Esophagus squamous epithelium (tissue), 5 donors: Measurements from ENCODE around the gene NCAPH2. TPM values are rescaled to one million over a fixed set of nuclear protein-coding genes. Genes with fewer than 3 reads are reported as not detected.

Source experiments
- DNase-seq: peaks from one replicate; lab custom pipeline; 2025; lab: John Stamatoyannopoulos, UW
- H3K27ac ChIP-seq, 4 donors: fragments of 200-600 bp; sonication (generic); one replicate each; pipeline ENCODE4 v1.5.1; 2016 to 2019; ENCODE audit warnings: mild to moderate bottlenecking in 1 of 4
- H3K27me3 ChIP-seq, 4 donors: fragments of 200-600 bp; sonication (generic); 1 replicate in 3 of 4; 2 replicates in 1 of 4; pipeline versions ENCODE4 v1.5.1 to v1.6.0; 2017 to 2021; ENCODE audit warnings: antibody characterized with exemption in 1 of 4
- H3K36me3 ChIP-seq, 3 donors: fragments of 200-600 bp; sonication (generic); one replicate each; pipeline ENCODE4 v1.5.1; 2016 to 2019
- H3K4me1 ChIP-seq, 3 donors: fragments of 200-600 bp; sonication (generic); one replicate each; pipeline ENCODE4 v1.5.1; 2017 to 2019
- H3K4me3 ChIP-seq, 4 donors: fragments of 200-600 bp; sonication (generic); 1 replicate in 3 of 4; 2 replicates in 1 of 4; pipeline ENCODE4 v1.5.1; 2016 to 2019; ENCODE audit warnings: mild to moderate bottlenecking in 2 of 4, moderate library complexity in 1 of 4
- H3K9me3 ChIP-seq, 3 donors: fragments of 200-600 bp; sonication (generic); one replicate each; pipeline ENCODE4 v1.5.1; 2016 to 2019
- POLR2A ChIP-seq, 4 donors: fragments of 450-650 bp; IDR thresholded peaks; one replicate each; pipeline ENCODE4 v1.6.1; 2017; ENCODE audit warnings: antibody characterized with exemption in 4 of 4, mild to moderate bottlenecking in 4 of 4, moderate library complexity in 3 of 4
- WGBS, 2 donors: methylation state at CpG; one replicate each; pipeline ENCODE4 v1.1.5; 2018; 5-methylcytosine and 5-hydroxymethylcytosine counted together
- intact Hi-C: fragments of 100-400 bp; cut with DNase I; formaldehyde crosslinking; loops from one replicate; pipeline ENCODE4 v1.15.0; 2022
- total RNA-seq, 4 donors: library from RNA; depleted of rRNA; stranded (reverse); fragments of >200 nt; gene quantifications; one replicate each; pipeline ENCODE4 v1.1.0, GENCODE V29; 2016
- TF ChIP-seq, protein P1 (sequence below), 6 experiments: fragments of 450-650 bp in 4 of 6; fragments of 200-600 bp in 2 of 6; sonication (generic) in 2 of 6; IDR thresholded peaks; one replicate each; pipeline ENCODE4 v1.5.1; 2016 to 2019; ENCODE audit warnings: antibody characterized with exemption in 6 of 6, mild to moderate bottlenecking in 4 of 6, moderate library complexity in 4 of 6
- donor health status: DM: yes; HTN: yes; CAD: no.

The NCAPH2 gene
- total RNA-seq, 4 donors from 2014 or later = 30.2 to 42.6 (median 38.5) TPM

DNA sequence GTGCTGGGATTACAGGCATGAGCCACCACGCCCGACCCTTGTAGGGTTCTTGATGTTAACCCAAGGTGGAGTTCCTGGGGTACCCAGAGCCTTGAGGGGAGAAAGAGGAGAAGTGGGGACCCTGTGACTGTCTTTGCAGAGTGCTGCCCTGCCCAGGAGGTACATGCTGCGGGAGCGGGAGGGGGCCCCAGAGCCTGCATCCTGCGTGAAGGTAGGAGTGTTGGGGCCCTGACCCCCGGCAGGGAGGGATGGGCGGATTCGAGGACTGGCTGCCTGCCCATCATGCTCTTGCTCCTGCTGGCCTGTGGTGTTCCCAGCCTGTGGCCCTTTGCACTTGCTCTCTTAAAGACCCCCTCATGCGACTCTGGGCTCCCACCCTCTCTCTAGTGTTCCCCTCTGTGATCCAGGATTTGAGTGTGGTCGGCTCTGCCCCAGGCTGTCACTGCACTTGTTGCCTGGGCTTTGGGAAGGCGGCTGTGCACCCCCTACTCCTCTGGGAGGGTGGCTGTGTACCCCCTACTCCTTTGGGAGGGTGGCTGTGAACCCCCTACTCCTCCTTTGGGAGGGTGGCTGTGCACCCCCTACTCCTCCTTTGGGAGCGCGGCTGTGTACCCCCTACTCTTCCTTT is 12.9 kb downstream of the NCAPH2 start:
- 89 to 90% methylated on average over 9 to 10 of the region's 13 CpGs for WGBS, 2 donors
- Histone ChIP-seq H3K27me3 (no peaks in the 10 kb centered on the region), H3K4me1 (peaks cover 15 to 30% (median 15%) of the 10 kb centered on the region in 3 donors), H3K36me3 (peaks cover 39 to 81% (median 42%) of the 10 kb centered on the region in 3 donors), H3K9me3 (no peaks in the 10 kb centered on the region), H3K4me3 (no peak overlapping the region), H3K27ac (no peak overlapping the region)
- TF ChIP-seq, protein P1, sequence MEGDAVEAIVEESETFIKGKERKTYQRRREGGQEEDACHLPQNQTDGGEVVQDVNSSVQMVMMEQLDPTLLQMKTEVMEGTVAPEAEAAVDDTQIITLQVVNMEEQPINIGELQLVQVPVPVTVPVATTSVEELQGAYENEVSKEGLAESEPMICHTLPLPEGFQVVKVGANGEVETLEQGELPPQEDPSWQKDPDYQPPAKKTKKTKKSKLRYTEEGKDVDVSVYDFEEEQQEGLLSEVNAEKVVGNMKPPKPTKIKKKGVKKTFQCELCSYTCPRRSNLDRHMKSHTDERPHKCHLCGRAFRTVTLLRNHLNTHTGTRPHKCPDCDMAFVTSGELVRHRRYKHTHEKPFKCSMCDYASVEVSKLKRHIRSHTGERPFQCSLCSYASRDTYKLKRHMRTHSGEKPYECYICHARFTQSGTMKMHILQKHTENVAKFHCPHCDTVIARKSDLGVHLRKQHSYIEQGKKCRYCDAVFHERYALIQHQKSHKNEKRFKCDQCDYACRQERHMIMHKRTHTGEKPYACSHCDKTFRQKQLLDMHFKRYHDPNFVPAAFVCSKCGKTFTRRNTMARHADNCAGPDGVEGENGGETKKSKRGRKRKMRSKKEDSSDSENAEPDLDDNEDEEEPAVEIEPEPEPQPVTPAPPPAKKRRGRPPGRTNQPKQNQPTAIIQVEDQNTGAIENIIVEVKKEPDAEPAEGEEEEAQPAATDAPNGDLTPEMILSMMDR (IDR thresholded peaks at IDR 0.05) = no peak
- TF ChIP-seq POLR2A (IDR thresholded peaks at IDR 0.05) = no peak
- intact Hi-C loops = loop anchor here (10.0 kb wide), 1 partner anchor 94 kb away; no protein-coding TSS in a partner anchor
- DNase-seq = no peak

DNA sequence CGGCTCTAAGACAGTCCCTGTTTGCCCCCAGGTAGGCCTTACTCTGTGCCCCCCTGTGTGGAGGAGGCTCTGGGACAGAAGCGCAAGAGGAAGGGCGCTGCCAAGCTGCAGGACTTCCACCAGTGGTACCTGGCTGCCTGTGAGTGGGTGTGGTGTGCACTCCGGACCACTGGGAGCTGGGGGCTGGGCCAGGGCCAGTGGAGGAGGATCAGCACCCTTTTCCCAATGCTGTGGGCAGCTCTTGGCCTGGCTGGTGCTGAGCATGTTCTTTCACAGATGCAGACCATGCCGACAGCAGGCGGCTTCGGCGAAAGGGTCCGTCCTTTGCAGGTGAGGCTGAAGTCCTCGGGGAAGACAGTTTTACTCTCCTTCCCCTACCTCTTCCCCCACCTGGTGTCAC is 13.7 kb downstream of the NCAPH2 start:
- 80 to 94% methylated on average over 1 to 6 of the region's 10 CpGs for whole genome bisulfite sequencing, 2 donors
- Histone ChIP-seq H3K9me3 (no peaks in the 10 kb centered on the region), H3K27ac (no peak overlapping the region), H3K27me3 (no peaks in the 10 kb centered on the region), H3K36me3 (peaks cover 38 to 74% (median 39%) of the 10 kb centered on the region in 3 donors), H3K4me3 (no peak overlapping the region), H3K4me1 (peaks cover 17 to 34% (median 22%) of the 10 kb centered on the region in 3 donors)
- no peak for DNase-seq
- intact Hi-C loops = loop anchor here (10.0 kb wide), 1 partner anchor 93 kb away; no protein-coding TSS in a partner anchor
- TF ChIP-seq, protein P1 (IDR thresholded peaks at IDR 0.05) = no peak
- no peak for TF ChIP-seq POLR2A (IDR thresholded peaks at IDR 0.05)

DNA sequence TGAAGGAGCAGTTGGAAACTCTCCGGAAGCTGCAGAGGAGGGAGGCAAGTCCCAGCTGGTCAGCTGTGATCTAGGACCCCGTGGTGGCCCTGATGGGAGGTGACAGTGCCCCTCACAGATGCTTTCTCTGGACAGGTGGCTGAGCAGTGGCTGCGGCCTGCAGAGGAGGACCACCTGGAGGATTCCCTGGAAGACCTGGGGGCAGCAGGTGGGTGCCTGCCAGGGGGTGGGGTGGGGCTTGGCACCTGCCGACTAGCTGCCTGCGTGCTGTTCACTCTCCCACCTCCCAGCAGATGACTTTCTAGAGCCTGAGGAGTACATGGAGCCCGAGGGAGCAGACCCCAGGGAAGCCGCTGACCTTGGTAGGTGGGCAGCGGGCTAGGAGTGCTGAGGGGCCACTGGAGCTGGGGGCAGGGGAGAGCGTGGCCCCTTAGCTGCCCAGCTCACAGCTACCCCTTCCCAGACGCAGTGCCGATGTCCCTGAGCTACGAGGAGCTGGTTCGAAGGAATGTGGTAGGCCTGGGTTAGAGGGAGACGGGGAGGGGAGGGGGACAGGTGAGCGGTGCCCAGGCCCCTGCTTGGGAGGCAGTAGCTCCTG is 14.3 kb downstream of the NCAPH2 start:
- Histone ChIP-seq H3K4me1 (peaks cover 23 to 40% (median 28%) of the 10 kb centered on the region in 3 donors), H3K36me3 (peaks cover 35 to 68% (median 39%) of the 10 kb centered on the region in 3 donors), H3K27me3 (no peaks in the 10 kb centered on the region), H3K27ac (no peak overlapping the region), H3K9me3 (no peaks in the 10 kb centered on the region), H3K4me3 (no peak overlapping the region)
- TF ChIP-seq POLR2A (IDR thresholded peaks at IDR 0.05) = no peak
- TF ChIP-seq, protein P1 (IDR thresholded peaks at IDR 0.05) = no peak
- DNase-seq = no peak
- 80 to 100% methylated on average over 1 to 2 of the region's 15 CpGs for WGBS, 2 donors
- intact Hi-C loops = loop anchor here (10.0 kb wide), 1 partner anchor 92 kb away; no protein-coding TSS in a partner anchor

DNA sequence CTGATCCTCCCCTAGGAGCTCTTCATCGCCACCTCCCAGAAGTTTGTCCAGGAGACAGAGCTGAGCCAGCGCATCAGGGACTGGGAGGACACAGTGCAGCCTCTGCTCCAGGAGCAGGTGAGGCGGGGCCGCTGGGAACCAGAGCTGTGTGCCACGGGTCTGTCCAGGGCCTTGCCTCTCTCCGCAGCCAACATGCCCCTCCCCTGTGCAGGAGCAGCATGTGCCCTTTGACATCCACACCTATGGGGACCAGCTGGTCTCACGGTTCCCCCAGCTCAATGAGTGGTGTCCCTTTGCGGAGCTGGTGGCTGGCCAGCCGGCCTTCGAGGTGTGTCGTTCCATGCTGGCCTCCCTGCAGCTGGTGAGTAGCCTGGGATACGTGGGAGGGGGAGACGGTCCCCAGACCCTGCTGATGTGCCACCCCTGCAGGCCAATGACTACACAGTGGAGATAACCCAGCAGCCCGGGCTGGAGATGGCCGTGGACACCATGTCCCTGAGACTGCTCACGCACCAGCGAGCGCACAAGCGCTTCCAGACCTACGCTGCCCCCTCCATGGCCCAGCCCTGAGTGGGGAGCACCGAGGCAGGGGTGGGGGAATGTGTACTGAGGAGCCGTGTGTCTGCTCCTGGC is 14.9 kb downstream of the NCAPH2 start:
- H3K27me3 ChIP-seq = no peaks in the 10 kb centered on the region
- TF ChIP-seq POLR2A (IDR thresholded peaks at IDR 0.05) = no peak
- TF ChIP-seq, protein P1 (IDR thresholded peaks at IDR 0.05) = no peak
- no peak overlapping the region for H3K4me3 ChIP-seq
- peaks cover 30 to 62% (median 33%) of the 10 kb centered on the region in 3 donors for H3K36me3 ChIP-seq
- WGBS, 2 donors = 70 to 77% methylated on average over 2 to 10 of the region's 22 CpGs
- intact Hi-C loops = loop anchor here (10.0 kb wide), 1 partner anchor 92 kb away; no protein-coding TSS in a partner anchor
- H3K27ac ChIP-seq = no peak overlapping the region
- no peak for DNase-seq
- H3K9me3 ChIP-seq = no peaks in the 10 kb centered on the region
- H3K4me1 ChIP-seq = peaks cover 25 to 46% (median 29%) of the 10 kb centered on the region in 3 donors
